RWPE1 (cell line): Measurements from ENCODE around the gene DTYMK.

Experiments
- CTCF ChIA-PET: fragments of 350-600 bp; sonication (Branson Sonifier 250); formaldehyde crosslinking; extraction: SDS; loops from one replicate; lab custom pipeline; 2021; lab: Yijun Ruan, JAX
- POLR2A ChIA-PET: fragments of 400-600 bp; formaldehyde crosslinking; extraction: SDS; loops from one replicate; lab custom pipeline; 2020; ENCODE audit warnings: antibody characterized with exemption; ENCODE audit not compliant: low non-redundant PET; lab: Yijun Ruan, JAX
- DNase-seq: peaks from one replicate; pipeline ENCODE4 v3.0.0; 2012; ENCODE audit warnings: low spot score
- H3K27ac ChIP-seq: fragments of 450-650 bp; 2 replicates; pipeline ENCODE4 v1.5.1; 2017
- CTCF ChIP-seq: fragments of 450-650 bp; conservative IDR thresholded peaks from 2 replicates; pipeline ENCODE4 v1.5.1; 2017; ENCODE audit warnings: low read depth, mild to moderate bottlenecking

The DTYMK gene

GRCh38 chr2:241639385-241639784 lies 47.2 kb downstream of the DTYMK start:
- no peak overlapping the region for H3K27ac ChIP-seq
- ChIA-PET CTCF (no interaction called here), POLR2A (no interaction called here)
- DNase-seq = no peak
- no peak for TF ChIP-seq CTCF

- no peak for TF ChIP-seq CTCF
- ChIA-PET POLR2A (no interaction called here), CTCF (no interaction called here)
These were observed 47.7 kb downstream of the DTYMK start for GRCh38 chr2:241638940-241639339.

GRCh38 chr2:241637795-241638660 lies 48.6 kb downstream of the DTYMK start:
- DNase-seq = peak; percentile 44
- peak overlapping the region; percentile 96 for H3K27ac ChIP-seq
- no peak for TF ChIP-seq CTCF
- POLR2A ChIA-PET = interaction anchor here (0.5 kb wide), 1 partner anchor 25 kb away, joined by 3 read pairs; no protein-coding TSS in a partner anchor
- CTCF ChIA-PET = no interaction called here

More at GRCh38 chr2:241638940-241639339, 47.7 kb downstream of the DTYMK start:
- no peak overlapping the region for H3K27ac ChIP-seq
- DNase-seq = no peak

- TF ChIP-seq CTCF = no peak
- POLR2A ChIA-PET = interaction anchor here (0.5 kb wide), 1 partner anchor 24 kb away, joined by 3 read pairs; no protein-coding TSS in a partner anchor
- DNase-seq = peak; percentile 81
- CTCF ChIA-PET = no interaction called here
- peak within 1 kb of the TSS; percentile 96 for H3K27ac ChIP-seq
These were observed 49.4 kb downstream of the DTYMK start, which contains the start of the genes ATG4B and THAP4 for GRCh38 chr2:241637018-241637794. TSS of gene ATG4B (plus strand) at chr2:241637693. CDS start at chr2:241637715, 22 bp downstream. TSS of gene THAP4 (minus strand) at chr2:241637158. CDS start at chr2:241637017, 141 bp downstream.

GRCh38 chr2:241636182-241637017 lies 50.2 kb downstream of the DTYMK start:
- peak overlapping the region; percentile 96 for H3K27ac ChIP-seq
- no peak for TF ChIP-seq CTCF
- POLR2A ChIA-PET = interaction anchor here (0.7 kb wide), 1 partner anchor 66 kb away, joined by 5 read pairs; the partner anchor contains the start of gene ING5
- DNase-seq = peak; percentile 30
- CTCF ChIA-PET = no interaction called here
